T-helper 1 cell treated with Interleukin-12 subunit alpha and Interleukin-12 subunit beta and Interleukin-4 antibody, amounts not matched to agents 30 μg/mL and 1 μg/mL, for 36 hours (primary cell): ENCODE measurements around the gene CMA1.

Experiments used
- H3K27ac Mint-ChIP-seq: one replicate; pipeline ENCODE4 v1.8.0; 2021; ENCODE audit warnings: mild to moderate bottlenecking, mixed read lengths
- H3K27me3 Mint-ChIP-seq: one replicate; pipeline ENCODE4 v1.8.0; 2021; ENCODE audit warnings: low read depth, mixed read lengths
- H3K36me3 Mint-ChIP-seq: one replicate; pipeline ENCODE4 v1.8.0; 2021; ENCODE audit warnings: low read depth, mixed read lengths
- H3K4me1 Mint-ChIP-seq: one replicate; pipeline ENCODE4 v1.8.0; 2021; ENCODE audit warnings: low read depth, mixed read lengths
- H3K4me3 Mint-ChIP-seq: one replicate; pipeline ENCODE4 v1.8.0; 2021; ENCODE audit warnings: mild to moderate bottlenecking, moderate library complexity, mixed read lengths
- H3K9me3 Mint-ChIP-seq: one replicate; pipeline ENCODE4 v1.8.0; 2021; ENCODE audit warnings: mixed read lengths

CMA1 gene

DNA sequence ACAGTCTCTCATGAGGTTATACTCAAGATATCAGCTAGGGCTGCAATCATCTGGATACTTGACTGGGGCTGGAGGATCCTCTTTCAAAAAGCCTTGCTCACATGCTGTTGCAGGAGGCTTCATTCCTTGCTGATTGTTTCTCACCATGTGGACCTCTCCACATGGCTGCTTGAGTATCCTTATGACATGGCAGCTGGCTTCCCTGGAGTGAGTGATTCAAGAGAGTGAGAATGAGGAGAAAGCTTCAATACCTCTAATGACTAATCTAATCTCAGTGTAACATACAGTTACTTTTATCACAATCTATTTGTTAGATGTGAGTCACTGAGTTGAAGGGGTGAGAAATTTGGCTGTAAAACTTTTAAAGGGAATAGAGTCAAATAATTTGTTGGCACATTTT is 51.1 kb downstream of the CMA1 start:
- H3K9me3 Mint-ChIP-seq: peaks cover 9% of the 10 kb centered on the region
- H3K36me3 Mint-ChIP-seq: peaks cover 14% of the 10 kb centered on the region
- no peaks in the 10 kb centered on the region for H3K4me1 Mint-ChIP-seq
- no peak overlapping the region for H3K27ac Mint-ChIP-seq
- no peaks in the 10 kb centered on the region for H3K27me3 Mint-ChIP-seq
- no peak overlapping the region for H3K4me3 Mint-ChIP-seq
